ENCODE data around the gene TTLL6. TPM values are rescaled to one million over a fixed set of nuclear protein-coding genes. Genes with fewer than 3 reads are reported as not detected.

The TTLL6 gene
- total RNA-seq, 1 experiment from 2014 or later, result not detected

Small RNAs within 50 kb of the gene (small RNA-seq; reads per million reads assigned to genes)
- gene COX6B1P2 (0 reads per million in 2 experiments), gene MIR3185 (0 reads per million in 2 experiments), gene RF02132 (0 reads per million in 2 experiments), gene RF02133 (0 reads per million in 2 experiments), gene RN7SL125P (0 to 0.06 reads per million in 2 experiments)

Other genes with a start within 250 kb of the TTLL6 start
- gene HOXB4, start 238.9 kb downstream of the TTLL6 start, total RNA-seq (2014; rRNA removed; shearing (Covaris generic)), result 0.67 TPM in 1 of 2 replicates, not detected in the other
- gene HOXB3, start 227.0 kb downstream of the TTLL6 start, total RNA-seq (2014; rRNA removed; shearing (Covaris generic)), result 1.4 and 5.3 TPM in 2 replicates
- gene HOXB5, start 223.4 kb downstream of the TTLL6 start, total RNA-seq (2014; rRNA removed; shearing (Covaris generic)), result 2.3 TPM in 2 replicates
- gene HOXB6, start 212.2 kb downstream of the TTLL6 start, total RNA-seq (2014; rRNA removed; shearing (Covaris generic)), result 11.6 and 13.7 TPM in 2 replicates
- 12.3 and 13.0 TPM in 2 replicates for gene HOXB7, start 206.2 kb downstream of the TTLL6 start, total RNA-seq (2014; rRNA removed; shearing (Covaris generic))
- 0.52 and 1.2 TPM in 2 replicates for gene HOXB8, start 201.9 kb downstream of the TTLL6 start, total RNA-seq (2014; rRNA removed; shearing (Covaris generic))
- 22.2 and 24.7 TPM in 2 replicates for gene HOXB9, start 190.9 kb downstream of the TTLL6 start, total RNA-seq (2014; rRNA removed; shearing (Covaris generic))
- gene PRAC1, start 94.7 kb downstream of the TTLL6 start, total RNA-seq (2014; rRNA removed; shearing (Covaris generic)), result not detected in 2 replicates
- not detected in 2 replicates for gene PRAC2, start 94.0 kb downstream of the TTLL6 start, total RNA-seq (2014; rRNA removed; shearing (Covaris generic))
- 1.9 and 2.0 TPM in 2 replicates for gene HOXB13, start 88.5 kb downstream of the TTLL6 start, total RNA-seq (2014; rRNA removed; shearing (Covaris generic))
- gene CALCOCO2, start 13.8 kb upstream of the TTLL6 start, total RNA-seq (2014; rRNA removed; shearing (Covaris generic)), result 44.0 and 57.8 TPM in 2 replicates
- gene ATP5MC1, start 75.6 kb upstream of the TTLL6 start, total RNA-seq (2014; rRNA removed; shearing (Covaris generic)), result 119 and 133 TPM in 2 replicates
- gene UBE2Z, start 91.2 kb upstream of the TTLL6 start, total RNA-seq (2014; rRNA removed; shearing (Covaris generic)), result 62.5 and 66.1 TPM in 2 replicates
- 102 and 108 TPM in 2 replicates for gene SNF8, start 127.6 kb upstream of the TTLL6 start, total RNA-seq (2014; rRNA removed; shearing (Covaris generic))
- not detected in 2 replicates for gene GIP, start 151.4 kb upstream of the TTLL6 start, total RNA-seq (2014; rRNA removed; shearing (Covaris generic))
- gene IGF2BP1, start 180.2 kb upstream of the TTLL6 start, total RNA-seq (2014; rRNA removed; shearing (Covaris generic)), result 0.09 and 0.15 TPM in 2 replicates